Smooth muscle cell (in vitro differentiated cells): Measurements from ENCODE around the gene IRAK1. TPM values are rescaled to one million over a fixed set of nuclear protein-coding genes. Genes with fewer than 3 reads are reported as not detected.
"Not testable (repeated sequence)": the region's sequence is repeated elsewhere in the genome, so short reads cannot be mapped to it uniquely, and the experiment has no call there.

Experiments
- DNase-seq: peaks from one replicate; lab custom pipeline; 2025; ENCODE audit not compliant: unreplicated experiment; lab: John Stamatoyannopoulos, UW
- H2AFZ ChIP-seq: fragments of 200-600 bp; sonication (generic); 2 replicates; pipeline ENCODE4 v1.6.0; 2016; ENCODE audit warnings: antibody characterized with exemption, low read depth, mild to moderate bottlenecking
- H3F3A ChIP-seq: fragments of 200-600 bp; sonication (generic); 2 replicates; pipeline ENCODE4 v1.6.0; 2017; ENCODE audit warnings: antibody characterized with exemption, low read depth
- H3K27ac ChIP-seq: fragments of 200-600 bp; sonication (generic); 2 replicates; pipeline ENCODE4 v1.5.1; 2016; ENCODE audit warnings: low read depth, mild to moderate bottlenecking
- H3K27me3 ChIP-seq: fragments of 200-600 bp; sonication (generic); 2 replicates; pipeline ENCODE4 v1.6.1; 2016; ENCODE audit warnings: low read depth, mild to moderate bottlenecking
- H3K36me3 ChIP-seq: fragments of 200-600 bp; sonication (generic); 2 replicates; pipeline ENCODE4 v1.5.1; 2016; ENCODE audit warnings: low read depth
- H3K4me1 ChIP-seq: fragments of 200-600 bp; sonication (generic); 2 replicates; pipeline ENCODE4 v1.5.1; 2016; ENCODE audit warnings: low read depth
- H3K4me2 ChIP-seq: fragments of 200-600 bp; sonication (generic); 2 replicates; pipeline ENCODE4 v1.6.0; 2016; ENCODE audit warnings: mild to moderate bottlenecking
- H3K4me3 ChIP-seq: fragments of 200-600 bp; sonication (generic); 2 replicates; pipeline ENCODE4 v1.5.1; 2016; ENCODE audit warnings: mild to moderate bottlenecking
- H3K79me2 ChIP-seq: fragments of 200-600 bp; sonication (generic); 2 replicates; pipeline ENCODE4 v1.6.0; 2016; ENCODE audit warnings: low read depth, mild to moderate bottlenecking
- H3K9ac ChIP-seq: fragments of 200-600 bp; sonication (generic); 2 replicates; pipeline ENCODE4 v1.6.0; 2016; ENCODE audit warnings: low read depth
- H3K9me3 ChIP-seq: fragments of 200-600 bp; sonication (generic); replicated peaks from 2 replicates; pipeline ENCODE4 v1.5.1; 2016; ENCODE audit warnings: low read depth
- H4K20me1 ChIP-seq: fragments of 200-600 bp; sonication (generic); 2 replicates; pipeline ENCODE4 v1.6.0; 2016; ENCODE audit warnings: low read depth
- WGBS: methylation state at CpG from one replicate; pipeline ENCODE4 v1.1.7; 2016; ENCODE audit warnings: low lambda C conversion rate; 5-methylcytosine and 5-hydroxymethylcytosine counted together
- polyA plus RNA-seq: library from polyadenylated mRNA; unstranded; fragments of >200 nt; fragmentation: Nextera tagmentation; extraction: Ambion mirVana; gene quantifications from 2 replicates; pipeline ENCODE4 v1.2.1, GENCODE V29; 2016
- total RNA-seq: library from RNA; depleted of rRNA; stranded (reverse); fragments of >200 nt; gene quantifications from 2 replicates; pipeline ENCODE4 v1.2.3, GENCODE V29; 2014
- TF ChIP-seq, protein P1 (sequence below): fragments of 200-600 bp; sonication (generic); IDR thresholded peaks from 2 replicates; pipeline ENCODE4 v1.5.1; 2017; ENCODE audit warnings: borderline replicate concordance, mild to moderate bottlenecking, antibody characterized with exemption; ENCODE audit not compliant: insufficient read depth, poor library complexity, severe bottlenecking

The IRAK1 gene
- total and polyA plus RNA-seq, 2 experiments from 2014 or later = 29.4 to 63.4 TPM

DNA sequence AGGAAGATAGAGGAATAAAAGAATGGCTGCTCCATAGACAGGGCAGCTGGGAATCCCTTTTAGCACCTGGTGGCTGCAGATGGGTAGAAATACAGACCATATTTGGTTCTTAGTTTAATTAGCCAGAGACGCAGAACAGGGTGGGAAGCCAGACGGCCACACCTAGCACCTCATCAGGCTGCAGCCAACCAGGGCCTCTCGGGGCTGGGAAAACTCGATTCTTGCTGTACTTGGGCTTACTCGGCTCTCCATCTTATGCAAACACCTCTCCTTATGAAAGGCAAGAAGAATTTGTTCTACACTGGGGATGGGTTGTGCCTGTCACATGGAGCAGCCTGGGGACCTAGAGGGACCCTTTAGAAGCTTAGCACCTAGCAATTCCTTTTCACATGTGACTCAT lies 19.7 kb downstream of the IRAK1 start:
- no peaks in the 10 kb centered on the region for H3K4me1 ChIP-seq
- no peak overlapping the region for H3K27ac ChIP-seq
- H3K27me3 ChIP-seq = no peaks in the 10 kb centered on the region
- H3K4me3 ChIP-seq = no peak overlapping the region
- TF ChIP-seq, protein P1, sequence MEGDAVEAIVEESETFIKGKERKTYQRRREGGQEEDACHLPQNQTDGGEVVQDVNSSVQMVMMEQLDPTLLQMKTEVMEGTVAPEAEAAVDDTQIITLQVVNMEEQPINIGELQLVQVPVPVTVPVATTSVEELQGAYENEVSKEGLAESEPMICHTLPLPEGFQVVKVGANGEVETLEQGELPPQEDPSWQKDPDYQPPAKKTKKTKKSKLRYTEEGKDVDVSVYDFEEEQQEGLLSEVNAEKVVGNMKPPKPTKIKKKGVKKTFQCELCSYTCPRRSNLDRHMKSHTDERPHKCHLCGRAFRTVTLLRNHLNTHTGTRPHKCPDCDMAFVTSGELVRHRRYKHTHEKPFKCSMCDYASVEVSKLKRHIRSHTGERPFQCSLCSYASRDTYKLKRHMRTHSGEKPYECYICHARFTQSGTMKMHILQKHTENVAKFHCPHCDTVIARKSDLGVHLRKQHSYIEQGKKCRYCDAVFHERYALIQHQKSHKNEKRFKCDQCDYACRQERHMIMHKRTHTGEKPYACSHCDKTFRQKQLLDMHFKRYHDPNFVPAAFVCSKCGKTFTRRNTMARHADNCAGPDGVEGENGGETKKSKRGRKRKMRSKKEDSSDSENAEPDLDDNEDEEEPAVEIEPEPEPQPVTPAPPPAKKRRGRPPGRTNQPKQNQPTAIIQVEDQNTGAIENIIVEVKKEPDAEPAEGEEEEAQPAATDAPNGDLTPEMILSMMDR = no peak
- no peak overlapping the region for H2AFZ ChIP-seq
- no peaks in the 10 kb centered on the region for H3K9me3 ChIP-seq
- DNase-seq = no peak
- H4K20me1 ChIP-seq = no peaks in the 10 kb centered on the region
- no peak overlapping the region for H3K9ac ChIP-seq
- no peaks in the 10 kb centered on the region for H3K36me3 ChIP-seq
- no peak overlapping the region for H3K4me2 ChIP-seq
- no peaks in the 10 kb centered on the region for H3F3A ChIP-seq
- H3K79me2 ChIP-seq = no peaks in the 10 kb centered on the region
- WGBS = 67% methylated on average over 5 of the region's 5 CpGs

DNA sequence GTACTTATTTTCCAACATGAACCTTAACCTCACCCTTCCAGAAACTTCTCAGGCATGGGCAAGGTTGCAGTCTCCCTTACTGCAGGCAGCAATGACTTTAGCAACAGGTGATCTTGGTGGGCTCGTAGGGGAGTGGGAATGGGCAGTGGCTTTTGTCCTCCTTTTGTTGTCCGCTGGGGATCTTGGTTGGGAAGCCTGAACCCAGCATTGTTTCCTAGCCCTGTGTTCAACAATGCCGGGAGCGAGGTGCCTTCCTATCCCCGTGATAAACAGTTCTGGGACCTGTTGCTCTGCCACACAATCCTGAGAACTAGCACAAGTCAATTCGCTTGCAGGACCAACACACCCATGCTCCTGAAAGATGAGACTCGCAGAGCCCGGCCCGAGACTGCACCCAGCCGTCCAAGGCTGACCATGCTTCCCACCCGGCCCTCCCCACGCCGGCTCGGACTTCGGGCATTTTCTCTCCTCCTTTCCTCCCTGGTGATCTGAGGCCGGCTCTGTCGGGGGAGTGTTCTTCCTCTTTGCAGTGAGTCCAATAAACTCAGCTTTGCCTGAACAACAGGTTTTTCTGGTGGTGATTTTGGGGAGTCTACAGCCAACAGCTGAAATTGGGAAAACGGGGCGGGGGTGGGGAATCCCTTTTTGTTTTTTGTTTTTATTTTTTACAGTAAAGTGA lies 20.2 kb downstream of the IRAK1 start:
- H3K4me2 ChIP-seq = no peak overlapping the region
- H3K36me3 ChIP-seq = no peaks in the 10 kb centered on the region
- no peaks in the 10 kb centered on the region for H3K4me1 ChIP-seq
- H3F3A ChIP-seq = no peaks in the 10 kb centered on the region
- H3K9me3 ChIP-seq = no peaks in the 10 kb centered on the region
- no peaks in the 10 kb centered on the region for H4K20me1 ChIP-seq
- H3K27me3 ChIP-seq = no peaks in the 10 kb centered on the region
- no peak overlapping the region for H2AFZ ChIP-seq
- no peak overlapping the region for H3K9ac ChIP-seq
- H3K4me3 ChIP-seq = no peak overlapping the region
- H3K79me2 ChIP-seq = no peaks in the 10 kb centered on the region
- no peak for DNase-seq
- 73% methylated on average over 9 of the region's 19 CpGs for WGBS
- H3K27ac ChIP-seq = no peak overlapping the region
- TF ChIP-seq, protein P1 = no peak

DNA sequence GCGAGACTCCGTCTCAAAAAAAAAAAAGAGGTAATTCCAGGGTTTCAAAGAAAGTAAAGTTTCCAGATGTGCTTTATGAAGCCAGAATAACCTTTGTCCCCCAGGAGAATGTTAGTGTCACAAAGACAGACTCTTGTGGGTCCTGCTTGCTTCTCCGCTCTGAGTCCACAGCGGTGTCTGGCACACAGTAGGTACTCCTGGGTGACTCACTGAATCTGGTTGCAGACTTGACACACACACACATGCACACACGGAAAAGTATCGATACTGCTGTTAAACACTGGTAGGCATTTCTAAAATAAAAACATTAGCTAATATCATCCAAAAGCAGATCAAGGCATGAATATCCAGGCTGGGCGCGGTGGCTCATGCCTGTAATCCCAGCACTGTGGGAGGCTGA lies 24.2 kb downstream of the IRAK1 start:
- H3K27ac ChIP-seq = no peak overlapping the region
- H3K79me2 ChIP-seq = no peaks in the 10 kb centered on the region
- H4K20me1 ChIP-seq = no peaks in the 10 kb centered on the region
- no peaks in the 10 kb centered on the region for H3K27me3 ChIP-seq
- H3K9ac ChIP-seq = no peak overlapping the region
- no peak for DNase-seq
- no peak overlapping the region for H3K4me2 ChIP-seq
- TF ChIP-seq, protein P1 = no peak
- no peak overlapping the region for H2AFZ ChIP-seq
- WGBS = 94% methylated on average over 8 of the region's 8 CpGs
- H3K4me3 ChIP-seq = no peak overlapping the region
- no peaks in the 10 kb centered on the region for H3K9me3 ChIP-seq
- no peaks in the 10 kb centered on the region for H3K4me1 ChIP-seq
- H3K36me3 ChIP-seq = no peaks in the 10 kb centered on the region
- no peaks in the 10 kb centered on the region for H3F3A ChIP-seq

DNA sequence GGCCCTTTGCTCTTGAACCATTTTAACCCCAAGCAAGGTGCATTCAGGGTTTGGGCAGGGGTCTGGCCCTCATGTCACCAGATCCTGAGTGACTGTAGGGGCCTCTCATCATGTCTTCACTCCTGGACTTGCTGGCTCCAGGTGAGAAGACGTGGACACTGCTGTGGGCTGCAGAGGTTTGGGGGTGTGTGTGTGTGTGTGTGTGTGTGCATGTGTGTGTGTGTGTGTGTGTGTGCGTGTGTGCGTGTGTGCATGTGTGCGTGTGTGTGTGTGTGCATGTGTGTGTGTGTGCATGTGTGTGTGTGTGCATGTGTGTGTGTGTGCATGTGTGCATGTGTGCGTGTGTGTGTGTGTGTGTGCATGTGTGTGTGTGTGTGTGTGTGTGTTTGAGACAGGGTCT lies 25.3 kb downstream of the IRAK1 start:
- not testable (repeated sequence) for H3K36me3 ChIP-seq, H4K20me1 ChIP-seq, H2AFZ ChIP-seq, H3K27me3 ChIP-seq, DNase-seq, H3K27ac ChIP-seq, H3K79me2 ChIP-seq, H3K4me3 ChIP-seq, H3K9ac ChIP-seq, H3K4me2 ChIP-seq, H3K9me3 ChIP-seq, H3F3A ChIP-seq, H3K4me1 ChIP-seq
- 62% methylated on average over 3 of the region's 5 CpGs for WGBS
